Measurements from ENCODE around the gene RAB11FIP3.

Gene RAB11FIP3

GRCh38 chr16:539901-540530, 114.6 kb downstream of the RAB11FIP3 start:
- WGBS = 68% methylated on average over 33 of the region's 34 CpGs

GRCh38 chr16:540645-541340, 115.3 kb downstream of the RAB11FIP3 start:
- Histone ChIP-seq H3K23ac (ENCODE audit: low read length in 2 of 2) (no peak overlapping the region), H4K91ac (ENCODE audit: low read length) (no peak overlapping the region), H2BK12ac (ENCODE audit: low read length in 2 of 2) (no peak overlapping the region), H3K18ac (ENCODE audit: low read depth in 1 of 2, low read length in 2 of 2) (no peak overlapping the region), H3K4me2 (ENCODE audit: low read length, poor library complexity, severe bottlenecking) (no peak overlapping the region), H4K8ac (ENCODE audit: low read length) (no peak overlapping the region), H3K9me3 (ENCODE audit: control insufficient read depth, low read length) (no peaks in the 10 kb centered on the region), H2BK5ac (ENCODE audit: low read depth, low read length, poor library complexity, severe bottlenecking) (no peak overlapping the region), H2BK15ac (ENCODE audit: low read depth, poor library complexity, severe bottlenecking) (peak overlapping the region; percentile 60), H3K79me1 (replicated peaks; ENCODE audit: low read length, poor library complexity, severe bottlenecking) (peaks cover 45% of the 10 kb centered on the region), H3K4me3 (ENCODE audit: insufficient read depth in 1 of 2, low read depth in 1 of 2, low read length in 2 of 2) (no peak overlapping the region), H3K4me1 (ENCODE audit: control insufficient read depth, insufficient read depth, low read depth, low read length) (peaks cover 53% of the 10 kb centered on the region), H3K36me3 (ENCODE audit: control insufficient read depth in 1 of 2, insufficient read depth in 2 of 2, low read depth in 1 of 2, low read length in 2 of 2) (peaks cover 9 to 74% of the 10 kb centered on the region in 2 experiments), H2AFZ (ENCODE audit: low read depth, low read length) (no peak overlapping the region), H3K4ac (ENCODE audit: low read depth in 1 of 2, low read length in 2 of 2) (no peak overlapping the region), H3K27ac (ENCODE audit: low read length, poor library complexity, severe bottlenecking) (no peak overlapping the region), H2AK5ac (ENCODE audit: low read length, severe bottlenecking) (no peak overlapping the region), H3K27me3 (ENCODE audit: control insufficient read depth in 1 of 2, insufficient read depth in 1 of 2, low read length in 2 of 2) (no peaks in the 10 kb centered on the region), H3K9ac (ENCODE audit: low read length) (no peak overlapping the region), H3K14ac (ENCODE audit: low read length in 2 of 2) (no peak overlapping the region), H2BK120ac (ENCODE audit: low read depth, low read length) (no peak overlapping the region)
- 96% methylated on average over 28 of the region's 29 CpGs for WGBS
- no peak for DNase-seq

More at GRCh38 chr16:539901-540530, 114.6 kb downstream of the RAB11FIP3 start:
- Histone ChIP-seq H3K4me3 (ENCODE audit: insufficient read depth in 1 of 2, low read depth in 1 of 2, low read length in 2 of 2) (no peak overlapping the region), H3K23ac (ENCODE audit: low read length in 2 of 2) (no peak overlapping the region), H4K8ac (ENCODE audit: low read length) (peak overlapping the region; percentile 64), H3K4me2 (ENCODE audit: low read length, poor library complexity, severe bottlenecking) (peak overlapping the region; percentile 49), H3K14ac (ENCODE audit: low read length in 2 of 2) (no peak overlapping the region), H3K79me1 (replicated peaks; ENCODE audit: low read length, poor library complexity, severe bottlenecking) (peaks cover 42% of the 10 kb centered on the region), H3K18ac (ENCODE audit: low read depth in 1 of 2, low read length in 2 of 2) (no peak overlapping the region), H2BK5ac (ENCODE audit: low read depth, low read length, poor library complexity, severe bottlenecking) (no peak overlapping the region), H2BK15ac (ENCODE audit: low read depth, poor library complexity, severe bottlenecking) (peak overlapping the region; percentile 60), H4K91ac (ENCODE audit: low read length) (no peak overlapping the region), H2AK5ac (ENCODE audit: low read length, severe bottlenecking) (no peak overlapping the region), H3K4ac (ENCODE audit: low read depth in 1 of 2, low read length in 2 of 2) (no peak overlapping the region), H3K4me1 (ENCODE audit: control insufficient read depth, insufficient read depth, low read depth, low read length) (peaks cover 60% of the 10 kb centered on the region), H3K9me3 (ENCODE audit: control insufficient read depth, low read length) (no peaks in the 10 kb centered on the region), H2BK12ac (ENCODE audit: low read length in 2 of 2) (no peak overlapping the region), H2BK120ac (ENCODE audit: low read depth, low read length) (no peak overlapping the region), H3K27ac (ENCODE audit: low read length, poor library complexity, severe bottlenecking) (no peak overlapping the region), H2AFZ (ENCODE audit: low read depth, low read length) (no peak overlapping the region), H3K36me3 (ENCODE audit: control insufficient read depth in 1 of 2, insufficient read depth in 2 of 2, low read depth in 1 of 2, low read length in 2 of 2) (peaks cover 9 to 70% of the 10 kb centered on the region in 2 experiments), H3K9ac (ENCODE audit: low read length) (no peak overlapping the region), H3K27me3 (ENCODE audit: control insufficient read depth in 1 of 2, insufficient read depth in 1 of 2, low read length in 2 of 2) (no peaks in the 10 kb centered on the region)
- peak; percentile 77 for DNase-seq

- H2AFZ ChIP-seq (ENCODE audit: low read depth, low read length) = no peak overlapping the region
- peak overlapping the region in 1 of 2 experiments; percentile 12 for H2BK12ac ChIP-seq (ENCODE audit: low read length in 2 of 2)
- no peak overlapping the region for H3K9ac ChIP-seq (ENCODE audit: low read length)
- H3K23ac ChIP-seq (ENCODE audit: low read length in 2 of 2) = no peak overlapping the region
- H3K4me1 ChIP-seq (ENCODE audit: control insufficient read depth, insufficient read depth, low read depth, low read length) = peaks cover 33% of the 10 kb centered on the region
- H3K4me2 ChIP-seq (ENCODE audit: low read length, poor library complexity, severe bottlenecking) = no peak overlapping the region
- no peaks in the 10 kb centered on the region for H3K9me3 ChIP-seq (ENCODE audit: control insufficient read depth, low read length)
- 98% methylated on average over 51 of the region's 51 CpGs for WGBS
- no peak overlapping the region for H3K14ac ChIP-seq (ENCODE audit: low read length in 2 of 2)
- H4K91ac ChIP-seq (ENCODE audit: low read length) = no peak overlapping the region
- peaks cover 4 to 76% of the 10 kb centered on the region in 2 experiments for H3K36me3 ChIP-seq (ENCODE audit: control insufficient read depth in 1 of 2, insufficient read depth in 2 of 2, low read depth in 1 of 2, low read length in 2 of 2)
- H3K4me3 ChIP-seq (ENCODE audit: insufficient read depth in 1 of 2, low read depth in 1 of 2, low read length in 2 of 2) = no peak overlapping the region
- no peak overlapping the region for H2BK120ac ChIP-seq (ENCODE audit: low read depth, low read length)
- peaks cover 49% of the 10 kb centered on the region for H3K79me1 ChIP-seq (replicated peaks; ENCODE audit: low read length, poor library complexity, severe bottlenecking)
- no peaks in the 10 kb centered on the region for H3K27me3 ChIP-seq (ENCODE audit: control insufficient read depth in 1 of 2, insufficient read depth in 1 of 2, low read length in 2 of 2)
- no peak for DNase-seq
- no peak overlapping the region for H3K18ac ChIP-seq (ENCODE audit: low read depth in 1 of 2, low read length in 2 of 2)
- H2BK5ac ChIP-seq (ENCODE audit: low read depth, low read length, poor library complexity, severe bottlenecking) = no peak overlapping the region
- H2BK15ac ChIP-seq (ENCODE audit: low read depth, poor library complexity, severe bottlenecking) = no peak overlapping the region
- H3K4ac ChIP-seq (ENCODE audit: low read depth in 1 of 2, low read length in 2 of 2) = no peak overlapping the region
- H4K8ac ChIP-seq (ENCODE audit: low read length) = no peak overlapping the region
- H2AK5ac ChIP-seq (ENCODE audit: low read length, severe bottlenecking) = no peak overlapping the region
- H3K27ac ChIP-seq (ENCODE audit: low read length, poor library complexity, severe bottlenecking) = no peak overlapping the region
These were observed 118.1 kb downstream of the RAB11FIP3 start for GRCh38 chr16:543301-544164.

GRCh38 chr16:544517-544916, 119.1 kb downstream of the RAB11FIP3 start:
- no peak for DNase-seq
- H3K14ac ChIP-seq (ENCODE audit: low read length in 2 of 2) = no peak overlapping the region
- 96% methylated on average over 38 of the region's 46 CpGs for WGBS
- H3K36me3 ChIP-seq (ENCODE audit: control insufficient read depth in 1 of 2, insufficient read depth in 2 of 2, low read depth in 1 of 2, low read length in 2 of 2) = peaks cover 9 to 78% of the 10 kb centered on the region in 2 experiments
- H3K9ac ChIP-seq (ENCODE audit: low read length) = no peak overlapping the region
- no peak overlapping the region for H2BK15ac ChIP-seq (ENCODE audit: low read depth, poor library complexity, severe bottlenecking)
- no peak overlapping the region for H2BK12ac ChIP-seq (ENCODE audit: low read length in 2 of 2)
- H3K4me3 ChIP-seq (ENCODE audit: insufficient read depth in 1 of 2, low read depth in 1 of 2, low read length in 2 of 2) = no peak overlapping the region
- H4K8ac ChIP-seq (ENCODE audit: low read length) = no peak overlapping the region
- peaks cover 48% of the 10 kb centered on the region for H3K79me1 ChIP-seq (replicated peaks; ENCODE audit: low read length, poor library complexity, severe bottlenecking)
- no peak overlapping the region for H2AFZ ChIP-seq (ENCODE audit: low read depth, low read length)
- H2BK5ac ChIP-seq (ENCODE audit: low read depth, low read length, poor library complexity, severe bottlenecking) = no peak overlapping the region
- H3K27ac ChIP-seq (ENCODE audit: low read length, poor library complexity, severe bottlenecking) = no peak overlapping the region
- H3K9me3 ChIP-seq (ENCODE audit: control insufficient read depth, low read length) = no peaks in the 10 kb centered on the region
- no peak overlapping the region for H3K4ac ChIP-seq (ENCODE audit: low read depth in 1 of 2, low read length in 2 of 2)
- no peaks in the 10 kb centered on the region for H3K27me3 ChIP-seq (ENCODE audit: control insufficient read depth in 1 of 2, insufficient read depth in 1 of 2, low read length in 2 of 2)
- H3K4me2 ChIP-seq (ENCODE audit: low read length, poor library complexity, severe bottlenecking) = no peak overlapping the region
- no peak overlapping the region for H4K91ac ChIP-seq (ENCODE audit: low read length)
- H3K4me1 ChIP-seq (ENCODE audit: control insufficient read depth, insufficient read depth, low read depth, low read length) = peaks cover 27% of the 10 kb centered on the region
- H3K23ac ChIP-seq (ENCODE audit: low read length in 2 of 2) = no peak overlapping the region
- H2AK5ac ChIP-seq (ENCODE audit: low read length, severe bottlenecking) = no peak overlapping the region
- no peak overlapping the region for H2BK120ac ChIP-seq (ENCODE audit: low read depth, low read length)
- H3K18ac ChIP-seq (ENCODE audit: low read depth in 1 of 2, low read length in 2 of 2) = no peak overlapping the region

Measured in mesenchymal stem cell (in vitro differentiated cells and primary cell).